GM12864 (cell line): ENCODE data around the gene TFCP2.
"Not testable (repeated sequence)": the region's sequence is repeated elsewhere in the genome, so short reads cannot be mapped to it uniquely, and the experiment has no call there.

Experiments used
- DNase-seq: peaks from one replicate; pipeline ENCODE4 v3.0.0-alpha.2; 2011; ENCODE audit warnings: low read depth
- H3K4me3 ChIP-seq: 2 replicates; pipeline ENCODE4 v1.5.1; 2011; ENCODE audit warnings: mild to moderate bottlenecking, low read depth, low read length, control low read depth
- CTCF ChIP-seq: IDR thresholded peaks from 2 replicates; pipeline ENCODE4 v1.5.1; 2011; ENCODE audit warnings: low read depth, mild to moderate bottlenecking, moderate library complexity, low read length, control low read depth, inconsistent platforms; ENCODE audit errors: missing control alignments

TFCP2 gene

GRCh38 chr12:51172515-51173431 is at the start of gene TFCP2:
Gene TFCP2 (minus strand): TSS chr12:51173135. CDS start chr12:51172422, 713 bp downstream.
- H3K4me3 ChIP-seq, result peak within 1 kb of the TSS; percentile 78
- no peak for TF ChIP-seq CTCF

GRCh38 chr12:51222461-51222860 is 49.5 kb upstream of the TFCP2 start:
- no peak for DNase-seq
- H3K4me3 ChIP-seq, result no peak overlapping the region
- TF ChIP-seq CTCF, result no peak

More at GRCh38 chr12:51172515-51173431, at the start of gene TFCP2:
- peak; percentile 85 for DNase-seq

- H3K4me3 ChIP-seq, DNase-seq: not testable (repeated sequence)
Observed at GRCh38 chr12:51219857-51220256, 46.9 kb upstream of the TFCP2 start.

GRCh38 chr12:51219322-51219721 is 46.4 kb upstream of the TFCP2 start:
- DNase-seq, result no peak
- TF ChIP-seq CTCF, result no peak
- H3K4me3 ChIP-seq, result no peak overlapping the region; the same call in 1 of the 2 replicates

- DNase-seq, result peak; percentile 5
- peak overlapping the region; percentile 72 for H3K4me3 ChIP-seq
Observed at GRCh38 chr12:51218607-51219161, 45.7 kb upstream of the TFCP2 start.

GRCh38 chr12:51217968-51218606 is 45.2 kb upstream of the TFCP2 start, which contains the start of gene POU6F1:
Gene POU6F1 (minus strand): TSS chr12:51218062. CDS start chr12:51206836, 11,226 bp downstream.
- peak; percentile 22 for DNase-seq

More at GRCh38 chr12:51218607-51219161, 45.7 kb upstream of the TFCP2 start:
- TF ChIP-seq CTCF, result no peak

More at GRCh38 chr12:51217968-51218606, 45.2 kb upstream of the TFCP2 start, which contains the start of gene POU6F1:
- H3K4me3 ChIP-seq, result peak within 1 kb of the TSS; percentile 72
- peak; percentile 66 for TF ChIP-seq CTCF
